Subcutaneous adipose tissue (tissue), 4 donors: ENCODE data around the gene POLR3G. TPM values are rescaled to one million over a fixed set of nuclear protein-coding genes. Genes with fewer than 3 reads are reported as not detected.

Source experiments
- total RNA-seq, 4 donors: library from RNA; depleted of rRNA; stranded (reverse); fragments of >200 nt; gene quantifications; one replicate each; pipeline ENCODE4 v1.1.0, GENCODE V29; 2016
- TF ChIP-seq, protein P1 (sequence below): fragments of 450-650 bp; IDR thresholded peaks from one replicate; pipeline ENCODE4 v1.5.1; 2016; ENCODE audit warnings: low read depth, mild to moderate bottlenecking, control low read depth, antibody characterized with exemption, moderate library complexity

Gene POLR3G
- total RNA-seq, 4 donors from 2014 or later = 0.94 to 2.9 (median 1.7) TPM

DNA sequence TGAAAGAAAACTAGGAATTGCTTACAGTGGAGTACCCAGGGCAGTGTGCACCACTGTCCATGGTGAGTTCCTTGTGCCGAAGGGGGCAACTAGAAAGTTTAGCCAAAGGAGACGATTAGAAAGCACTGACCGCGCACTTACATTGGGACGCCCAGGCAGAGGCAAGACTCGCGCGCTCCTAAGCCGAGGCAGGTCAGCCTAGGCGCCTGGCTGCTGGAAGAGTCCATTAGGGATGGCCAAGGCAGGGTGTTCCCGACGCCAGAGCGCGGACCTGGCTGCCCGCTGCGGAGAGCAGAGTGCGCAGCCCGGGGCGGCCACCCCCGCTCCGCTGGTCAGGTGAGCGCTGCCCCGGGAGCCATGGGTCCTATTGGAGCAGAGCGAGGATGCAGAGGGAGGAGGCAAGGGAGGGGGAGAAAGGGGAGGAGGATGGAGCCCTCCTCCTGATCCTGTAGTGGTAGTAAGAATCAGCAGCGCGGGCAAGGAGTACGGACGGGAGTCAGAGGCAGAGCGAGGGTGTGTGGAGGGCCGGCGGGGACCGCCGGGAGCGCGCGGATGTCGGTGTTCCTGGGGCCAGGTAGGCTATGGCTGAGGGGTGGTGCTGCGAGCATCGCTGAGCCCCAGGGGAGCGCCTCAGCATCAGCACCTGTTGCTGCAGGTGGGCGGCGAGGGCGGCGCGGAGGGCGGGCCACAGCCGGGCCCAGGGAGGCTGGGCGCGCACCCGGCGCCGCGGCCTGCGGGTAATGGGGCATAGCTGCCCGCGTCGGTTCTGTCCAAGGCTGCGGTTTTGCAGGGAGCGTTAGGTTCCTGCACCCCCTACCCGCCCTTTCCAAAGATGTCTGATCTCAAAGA, 83.9 kb downstream of the POLR3G start, which contains the start of gene ADGRV1:
Gene ADGRV1 (plus strand): TSS at position 454 of the 849 bp plus-strand sequence. CDS start 99 bp downstream, at position 553.
- TF ChIP-seq, protein P1, sequence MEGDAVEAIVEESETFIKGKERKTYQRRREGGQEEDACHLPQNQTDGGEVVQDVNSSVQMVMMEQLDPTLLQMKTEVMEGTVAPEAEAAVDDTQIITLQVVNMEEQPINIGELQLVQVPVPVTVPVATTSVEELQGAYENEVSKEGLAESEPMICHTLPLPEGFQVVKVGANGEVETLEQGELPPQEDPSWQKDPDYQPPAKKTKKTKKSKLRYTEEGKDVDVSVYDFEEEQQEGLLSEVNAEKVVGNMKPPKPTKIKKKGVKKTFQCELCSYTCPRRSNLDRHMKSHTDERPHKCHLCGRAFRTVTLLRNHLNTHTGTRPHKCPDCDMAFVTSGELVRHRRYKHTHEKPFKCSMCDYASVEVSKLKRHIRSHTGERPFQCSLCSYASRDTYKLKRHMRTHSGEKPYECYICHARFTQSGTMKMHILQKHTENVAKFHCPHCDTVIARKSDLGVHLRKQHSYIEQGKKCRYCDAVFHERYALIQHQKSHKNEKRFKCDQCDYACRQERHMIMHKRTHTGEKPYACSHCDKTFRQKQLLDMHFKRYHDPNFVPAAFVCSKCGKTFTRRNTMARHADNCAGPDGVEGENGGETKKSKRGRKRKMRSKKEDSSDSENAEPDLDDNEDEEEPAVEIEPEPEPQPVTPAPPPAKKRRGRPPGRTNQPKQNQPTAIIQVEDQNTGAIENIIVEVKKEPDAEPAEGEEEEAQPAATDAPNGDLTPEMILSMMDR = no peak

DNA sequence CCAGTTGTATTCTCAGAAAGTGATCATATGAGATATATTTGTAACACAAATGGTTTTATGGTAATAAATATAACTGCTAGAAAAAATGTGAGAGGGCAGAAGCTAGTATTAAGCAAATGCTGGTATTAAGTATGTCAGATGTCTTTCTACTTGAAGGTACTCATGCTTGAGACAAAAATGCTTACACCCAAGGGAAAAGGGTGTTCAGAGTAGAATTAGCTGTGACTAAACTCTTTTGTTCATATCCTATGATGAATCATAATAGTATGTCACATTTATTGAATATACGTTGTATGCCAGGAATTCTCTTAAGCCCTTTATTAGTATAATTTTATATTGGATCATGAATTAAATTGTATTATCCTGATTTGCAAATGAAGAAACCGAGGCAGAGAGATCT, 86.1 kb downstream of the POLR3G start:
- TF ChIP-seq, protein P1 = no peak

DNA sequence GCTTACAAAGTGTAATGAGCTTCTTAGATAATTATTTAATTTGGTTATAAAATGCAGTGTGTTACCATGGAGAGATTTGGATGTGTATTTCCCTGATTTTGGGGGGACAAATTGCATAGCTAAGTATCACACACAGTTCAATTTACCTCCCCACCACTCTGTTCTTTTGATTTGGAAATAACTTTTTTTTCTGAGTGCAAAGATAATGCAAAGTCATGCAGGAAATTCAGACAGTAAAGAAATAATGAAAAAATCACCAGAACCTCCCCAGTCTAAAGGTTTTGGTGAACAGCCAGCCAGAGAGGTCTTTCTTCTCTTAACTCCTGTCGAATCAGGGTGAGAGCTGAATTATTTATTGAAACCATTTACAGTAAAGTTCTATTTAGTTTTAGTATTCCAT, 87.1 kb downstream of the POLR3G start:
- TF ChIP-seq, protein P1 = no peak

DNA sequence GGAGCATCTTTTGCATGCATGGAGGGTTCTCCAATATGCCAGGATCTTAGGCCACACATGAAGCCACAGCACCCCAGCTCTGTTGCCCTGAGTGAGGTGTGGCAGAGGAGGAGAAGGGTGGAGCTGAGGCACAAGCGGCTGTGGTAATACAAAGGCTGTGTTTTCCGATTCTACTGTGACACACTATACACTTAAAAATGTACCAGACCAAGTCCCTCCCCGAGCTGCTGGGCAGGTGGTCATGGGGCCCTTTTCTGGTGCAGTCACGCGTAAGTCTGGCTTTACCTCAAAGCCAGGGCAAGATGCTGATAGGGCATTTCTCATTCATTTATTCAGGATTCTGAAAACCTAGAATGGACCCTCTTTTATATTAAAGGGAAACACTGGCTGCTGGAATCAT, 87.7 kb downstream of the POLR3G start:
- TF ChIP-seq, protein P1 = no peak

DNA sequence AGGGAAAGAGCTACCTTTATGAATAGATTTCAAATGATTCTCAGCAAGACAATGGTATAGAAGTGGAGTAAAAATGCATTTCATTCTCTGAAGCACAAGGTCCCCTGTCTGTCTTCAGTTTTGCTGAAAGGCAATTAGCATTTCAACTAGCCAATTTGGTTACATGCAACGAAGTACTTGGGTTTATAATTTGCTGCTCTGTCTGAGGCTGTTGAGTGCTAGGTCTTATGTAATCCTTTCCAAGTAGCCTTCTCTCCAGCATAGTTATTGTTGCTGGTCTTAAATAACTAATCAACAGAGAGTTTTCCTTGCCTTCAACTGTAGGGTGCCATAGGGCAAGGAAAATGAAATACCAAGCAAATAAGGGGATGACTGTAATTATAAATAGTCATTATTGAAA, 88.4 kb downstream of the POLR3G start:
- TF ChIP-seq, protein P1 = no peak

Other genes with a start within 250 kb of the POLR3G start
- gene CETN3, start 65.1 kb upstream of the POLR3G start, total RNA-seq = 10 to 100 TPM; 11.6 to 19.9 (median 17.4) TPM
- gene MBLAC2, start 93 bp upstream of the POLR3G start, total RNA-seq = 1 to 10 TPM; 3.0 to 5.3 (median 4.7) TPM
- 10 to 100 TPM; 13.9 to 37.0 (median 15.8) TPM for gene LYSMD3, start 54.7 kb downstream of the POLR3G start, total RNA-seq
- gene ADGRV1, start 83.9 kb downstream of the POLR3G start, total RNA-seq = not detected